ENCODE measurements around the gene PIK3R5. TPM values are rescaled to one million over a fixed set of nuclear protein-coding genes. Genes with fewer than 3 reads are reported as not detected.

The PIK3R5 gene
- total RNA-seq, 2 donors from 2014 or later = 47.2 to 78.6 TPM

- Mint-ChIP-seq H3K4me1 (no peaks in the 10 kb centered on the region), H3K9me3 (no peaks in the 10 kb centered on the region), H3K27me3 (peaks cover 5% of the 10 kb centered on the region), H3K4me3 (no peak overlapping the region), H3K27ac (no peak overlapping the region), H3K36me3 (ENCODE audit: low read depth) (no peaks in the 10 kb centered on the region)
- ATAC-seq (replicated peaks) = no peak
Observed at GRCh38 chr17:8835631-8836364, 129.7 kb downstream of the PIK3R5 start.

GRCh38 chr17:8835106-8835505 lies 130.4 kb downstream of the PIK3R5 start:
- Mint-ChIP-seq H3K27me3 (peaks cover 5% of the 10 kb centered on the region), H3K4me1 (no peaks in the 10 kb centered on the region), H3K36me3 (ENCODE audit: low read depth) (no peaks in the 10 kb centered on the region), H3K4me3 (no peak overlapping the region), H3K27ac (no peak overlapping the region), H3K9me3 (no peaks in the 10 kb centered on the region)
- no peak for ATAC-seq (replicated peaks)

- no peaks in the 10 kb centered on the region for H3K9me3 Mint-ChIP-seq
Observed at GRCh38 chr17:8832711-8833352, 132.7 kb downstream of the PIK3R5 start.

GRCh38 chr17:8831234-8831849 lies 134.2 kb downstream of the PIK3R5 start:
- Mint-ChIP-seq H3K4me1 (no peaks in the 10 kb centered on the region), H3K27ac (no peak overlapping the region), H3K9me3 (no peaks in the 10 kb centered on the region), H3K36me3 (ENCODE audit: low read depth) (no peaks in the 10 kb centered on the region), H3K27me3 (no peaks in the 10 kb centered on the region), H3K4me3 (no peak overlapping the region)
- no peak for ATAC-seq (replicated peaks)

More at GRCh38 chr17:8832711-8833352, 132.7 kb downstream of the PIK3R5 start:
- Mint-ChIP-seq H3K4me1 (no peaks in the 10 kb centered on the region), H3K27ac (no peak overlapping the region), H3K4me3 (no peak overlapping the region), H3K27me3 (peaks cover 5% of the 10 kb centered on the region), H3K36me3 (ENCODE audit: low read depth) (no peaks in the 10 kb centered on the region)
- no peak for ATAC-seq (replicated peaks)

- no peak overlapping the region for H3K27ac Mint-ChIP-seq
- H3K27me3 Mint-ChIP-seq = no peaks in the 10 kb centered on the region
- ATAC-seq (replicated peaks) = no peak
- H3K9me3 Mint-ChIP-seq = no peaks in the 10 kb centered on the region
- no peaks in the 10 kb centered on the region for H3K4me1 Mint-ChIP-seq
- H3K4me3 Mint-ChIP-seq = no peak overlapping the region
- no peaks in the 10 kb centered on the region for H3K36me3 Mint-ChIP-seq (ENCODE audit: low read depth)
Observed at GRCh38 chr17:8830141-8830540, 135.4 kb downstream of the PIK3R5 start.

- Mint-ChIP-seq H3K36me3 (ENCODE audit: low read depth) (no peaks in the 10 kb centered on the region), H3K27me3 (no peaks in the 10 kb centered on the region), H3K4me1 (no peaks in the 10 kb centered on the region), H3K4me3 (no peak overlapping the region), H3K9me3 (no peaks in the 10 kb centered on the region), H3K27ac (no peak overlapping the region)
- ATAC-seq (replicated peaks) = no peak
Observed at GRCh38 chr17:8829036-8829941, 136.2 kb downstream of the PIK3R5 start.

Other genes starting within 250 kb of the PIK3R5 start
- gene CCDC42, start 220.9 kb downstream of the PIK3R5 start, total RNA-seq = under 1 TPM in 1 of 2 donors, not detected in 1; 0.32 TPM
- gene SPDYE4, start 207.2 kb downstream of the PIK3R5 start, total RNA-seq = not detected
- under 1 TPM; 0.87 to 0.91 TPM for gene MFSD6L, start 166.3 kb downstream of the PIK3R5 start, total RNA-seq
- gene PIK3R6, start 98.0 kb downstream of the PIK3R5 start, total RNA-seq = 1 to 10 TPM; 4.6 to 7.6 TPM
- under 1 TPM; 0.63 to 0.87 TPM for gene NTN1, start 55.8 kb upstream of the PIK3R5 start, total RNA-seq